ENCODE results near the gene DOK3. TPM values are rescaled to one million over a fixed set of nuclear protein-coding genes. Genes with fewer than 3 reads are reported as not detected.

Gene DOK3, protein sequence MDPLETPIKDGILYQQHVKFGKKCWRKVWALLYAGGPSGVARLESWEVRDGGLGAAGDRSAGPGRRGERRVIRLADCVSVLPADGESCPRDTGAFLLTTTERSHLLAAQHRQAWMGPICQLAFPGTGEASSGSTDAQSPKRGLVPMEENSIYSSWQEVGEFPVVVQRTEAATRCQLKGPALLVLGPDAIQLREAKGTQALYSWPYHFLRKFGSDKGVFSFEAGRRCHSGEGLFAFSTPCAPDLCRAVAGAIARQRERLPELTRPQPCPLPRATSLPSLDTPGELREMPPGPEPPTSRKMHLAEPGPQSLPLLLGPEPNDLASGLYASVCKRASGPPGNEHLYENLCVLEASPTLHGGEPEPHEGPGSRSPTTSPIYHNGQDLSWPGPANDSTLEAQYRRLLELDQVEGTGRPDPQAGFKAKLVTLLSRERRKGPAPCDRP
- total RNA-seq: 5.5 and 7.2 TPM in 2 replicates
- long read RNA-seq: 0 reads

DNA sequence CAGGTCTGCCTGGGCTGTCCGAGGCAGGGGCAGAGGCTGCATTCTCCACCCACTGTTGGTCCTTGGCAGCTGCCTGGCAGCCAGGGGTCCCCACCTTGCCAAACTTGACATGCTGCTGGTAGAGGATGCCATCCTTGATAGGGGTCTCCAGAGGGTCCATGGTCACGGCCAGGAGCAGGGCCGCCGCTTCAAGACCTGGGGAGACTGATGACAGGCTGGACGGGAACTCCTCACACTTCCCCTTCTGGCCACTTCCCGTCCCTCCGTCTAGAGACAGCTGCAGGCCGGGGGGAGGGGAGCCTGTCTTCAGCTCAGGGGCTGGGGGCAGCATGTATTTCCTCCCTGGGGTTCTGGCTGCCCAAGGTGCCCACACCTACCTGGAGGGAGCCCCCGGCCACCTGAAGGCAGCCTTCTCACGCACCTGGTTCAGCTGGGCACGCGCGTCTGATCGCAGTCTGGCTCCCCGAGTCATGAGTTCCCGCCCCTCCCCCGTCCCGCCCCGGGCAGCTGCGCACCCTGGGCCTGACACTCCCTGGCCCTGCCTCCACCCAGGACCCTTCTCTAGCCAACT is at the start of gene DOK3:
Gene DOK3 (minus strand): TSS at position 446 of the 571 bp plus-strand sequence. CDS start 286 bp downstream, at position 160.
- no peak within 1 kb of the TSS for H3K4me3 Mint-ChIP-seq (ENCODE audit: unreplicated experiment)
- peaks cover 13% of the 10 kb centered on the region for H3K36me3 Mint-ChIP-seq (ENCODE audit: unreplicated experiment)
- no peaks in the 10 kb centered on the region for H3K9me3 Mint-ChIP-seq (ENCODE audit: unreplicated experiment)
- H3K27me3 Mint-ChIP-seq (ENCODE audit: unreplicated experiment): no peaks in the 10 kb centered on the region
- peaks cover 2% of the 10 kb centered on the region for H3K4me1 Mint-ChIP-seq (ENCODE audit: unreplicated experiment)
- TF ChIP-seq, protein P1, sequence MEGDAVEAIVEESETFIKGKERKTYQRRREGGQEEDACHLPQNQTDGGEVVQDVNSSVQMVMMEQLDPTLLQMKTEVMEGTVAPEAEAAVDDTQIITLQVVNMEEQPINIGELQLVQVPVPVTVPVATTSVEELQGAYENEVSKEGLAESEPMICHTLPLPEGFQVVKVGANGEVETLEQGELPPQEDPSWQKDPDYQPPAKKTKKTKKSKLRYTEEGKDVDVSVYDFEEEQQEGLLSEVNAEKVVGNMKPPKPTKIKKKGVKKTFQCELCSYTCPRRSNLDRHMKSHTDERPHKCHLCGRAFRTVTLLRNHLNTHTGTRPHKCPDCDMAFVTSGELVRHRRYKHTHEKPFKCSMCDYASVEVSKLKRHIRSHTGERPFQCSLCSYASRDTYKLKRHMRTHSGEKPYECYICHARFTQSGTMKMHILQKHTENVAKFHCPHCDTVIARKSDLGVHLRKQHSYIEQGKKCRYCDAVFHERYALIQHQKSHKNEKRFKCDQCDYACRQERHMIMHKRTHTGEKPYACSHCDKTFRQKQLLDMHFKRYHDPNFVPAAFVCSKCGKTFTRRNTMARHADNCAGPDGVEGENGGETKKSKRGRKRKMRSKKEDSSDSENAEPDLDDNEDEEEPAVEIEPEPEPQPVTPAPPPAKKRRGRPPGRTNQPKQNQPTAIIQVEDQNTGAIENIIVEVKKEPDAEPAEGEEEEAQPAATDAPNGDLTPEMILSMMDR (IDR thresholded peaks at IDR 0.05): no peak
- H3K27ac Mint-ChIP-seq (ENCODE audit: unreplicated experiment): no peak within 1 kb of the TSS
- no peak for DNase-seq (ENCODE audit: extremely low spot score, unreplicated experiment)

DNA sequence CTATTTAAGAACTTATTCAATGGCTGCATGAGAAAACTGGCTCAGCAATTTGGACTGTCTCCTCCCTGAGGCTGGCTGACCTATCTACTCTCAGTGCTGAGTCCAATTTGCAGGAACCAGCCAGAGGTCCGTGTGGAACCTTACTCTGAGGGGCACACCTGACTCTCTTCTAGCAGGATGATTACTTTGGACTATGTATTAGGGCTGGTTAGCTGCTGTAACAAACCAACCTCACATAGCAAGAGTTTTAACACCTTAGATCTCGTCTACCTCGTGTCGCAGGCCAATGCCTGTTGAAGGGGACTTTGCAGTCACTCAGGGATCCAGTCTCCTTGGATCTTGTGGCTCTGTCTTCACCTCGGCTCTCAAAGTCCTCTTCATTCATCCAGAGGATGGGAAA is 48.2 kb upstream of the DOK3 start:
- DNase-seq (ENCODE audit: extremely low spot score, unreplicated experiment): no peak
- Mint-ChIP-seq H3K27me3 (ENCODE audit: unreplicated experiment) (no peaks in the 10 kb centered on the region), H3K27ac (ENCODE audit: unreplicated experiment) (no peak overlapping the region), H3K4me1 (ENCODE audit: unreplicated experiment) (peaks cover 20% of the 10 kb centered on the region), H3K4me3 (ENCODE audit: unreplicated experiment) (no peak overlapping the region), H3K36me3 (ENCODE audit: unreplicated experiment) (no peaks in the 10 kb centered on the region), H3K9me3 (ENCODE audit: unreplicated experiment) (peaks cover 5% of the 10 kb centered on the region)
- TF ChIP-seq, protein P1 (IDR thresholded peaks at IDR 0.05): no peak

DNA sequence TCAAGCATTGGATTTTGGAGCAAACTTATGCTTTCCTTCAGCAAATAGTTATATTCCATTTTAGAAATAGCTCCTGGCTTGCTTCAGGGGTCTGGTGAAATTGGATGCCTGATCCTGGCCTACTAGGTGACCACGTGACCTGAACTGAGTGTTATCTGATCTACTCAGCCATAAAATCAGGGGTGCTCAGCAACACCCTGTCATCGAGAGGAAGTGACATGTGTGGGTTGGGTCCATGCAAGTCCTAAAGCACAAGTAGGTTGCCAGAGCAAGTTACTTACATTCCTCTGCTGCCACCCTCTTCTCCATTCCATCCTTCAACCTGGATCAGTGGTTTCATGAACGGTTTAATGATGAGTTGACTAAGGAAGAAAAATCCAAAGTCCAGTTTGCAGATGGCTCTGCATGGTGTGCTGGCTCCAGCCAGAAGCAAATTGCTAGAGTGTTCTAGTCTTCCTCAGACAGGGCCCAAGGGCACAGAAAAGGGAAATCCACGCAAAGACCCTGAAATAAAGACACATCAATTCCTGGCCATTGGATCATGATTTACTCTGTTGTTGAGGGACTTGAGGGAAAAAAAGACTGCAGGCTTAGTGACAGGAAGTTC is 47.5 kb upstream of the DOK3 start:
- TF ChIP-seq, protein P1 (IDR thresholded peaks at IDR 0.05): no peak
- H3K36me3 Mint-ChIP-seq (ENCODE audit: unreplicated experiment): peaks cover under 1% of the 10 kb centered on the region
- H3K27ac Mint-ChIP-seq (ENCODE audit: unreplicated experiment): no peak overlapping the region
- H3K9me3 Mint-ChIP-seq (ENCODE audit: unreplicated experiment): peaks cover 5% of the 10 kb centered on the region
- H3K4me3 Mint-ChIP-seq (ENCODE audit: unreplicated experiment): no peak overlapping the region
- no peak for DNase-seq (ENCODE audit: extremely low spot score, unreplicated experiment)
- no peaks in the 10 kb centered on the region for H3K27me3 Mint-ChIP-seq (ENCODE audit: unreplicated experiment)
- peaks cover 26% of the 10 kb centered on the region for H3K4me1 Mint-ChIP-seq (ENCODE audit: unreplicated experiment)

DNA sequence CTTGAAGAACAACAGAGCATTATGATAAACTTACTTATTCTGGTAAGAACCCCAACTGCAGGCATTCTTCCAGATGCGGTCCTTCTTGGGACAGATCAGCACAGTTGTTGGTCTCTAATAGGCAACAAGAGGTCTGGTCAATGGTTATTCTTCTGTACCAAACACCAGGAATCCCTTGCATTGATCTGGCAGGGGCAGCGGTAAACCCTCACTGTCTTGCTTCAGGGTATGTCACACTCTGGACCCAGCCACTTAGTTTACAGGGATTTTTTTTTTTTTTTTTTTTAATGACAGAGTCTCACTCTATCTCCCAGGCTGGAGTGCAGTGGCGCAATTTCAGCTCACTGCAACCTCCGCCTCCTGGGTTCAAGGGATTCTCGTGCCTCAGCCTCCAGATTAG is 46.0 kb upstream of the DOK3 start:
- Mint-ChIP-seq H3K27me3 (ENCODE audit: unreplicated experiment) (no peaks in the 10 kb centered on the region), H3K27ac (ENCODE audit: unreplicated experiment) (no peak overlapping the region), H3K36me3 (ENCODE audit: unreplicated experiment) (peaks cover 4% of the 10 kb centered on the region), H3K9me3 (ENCODE audit: unreplicated experiment) (no peaks in the 10 kb centered on the region), H3K4me1 (ENCODE audit: unreplicated experiment) (peaks cover 26% of the 10 kb centered on the region), H3K4me3 (ENCODE audit: unreplicated experiment) (no peak overlapping the region)
- no peak for DNase-seq (ENCODE audit: extremely low spot score, unreplicated experiment)
- TF ChIP-seq, protein P1 (IDR thresholded peaks at IDR 0.05): no peak

DNA sequence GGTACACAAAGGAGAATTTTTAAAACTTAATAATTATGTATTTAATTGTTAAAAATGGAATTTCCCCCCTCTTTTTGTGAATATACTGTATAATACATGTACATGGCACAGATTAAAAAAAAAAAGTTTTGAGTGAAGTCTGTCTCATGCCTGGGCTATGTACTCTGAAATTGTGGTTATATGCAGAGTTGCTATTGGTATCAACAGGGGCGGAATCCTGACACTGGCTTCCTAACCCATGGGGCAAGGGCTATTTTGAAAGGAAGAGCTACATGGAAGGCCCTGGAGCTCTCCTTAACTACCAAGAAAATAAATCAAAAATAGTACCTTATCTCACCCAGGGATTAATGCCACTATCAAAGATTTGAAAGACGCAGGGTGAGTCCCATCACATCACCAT is 45.6 kb upstream of the DOK3 start:
- Mint-ChIP-seq H3K36me3 (ENCODE audit: unreplicated experiment) (peaks cover 5% of the 10 kb centered on the region), H3K4me3 (ENCODE audit: unreplicated experiment) (peak overlapping the region; percentile 81), H3K9me3 (ENCODE audit: unreplicated experiment) (no peaks in the 10 kb centered on the region), H3K4me1 (ENCODE audit: unreplicated experiment) (peaks cover 30% of the 10 kb centered on the region), H3K27ac (ENCODE audit: unreplicated experiment) (no peak overlapping the region), H3K27me3 (ENCODE audit: unreplicated experiment) (no peaks in the 10 kb centered on the region)
- TF ChIP-seq, protein P1 (IDR thresholded peaks at IDR 0.05): no peak
- no peak for DNase-seq (ENCODE audit: extremely low spot score, unreplicated experiment)
